Measurements from ENCODE around the gene ZNF407.

DNA sequence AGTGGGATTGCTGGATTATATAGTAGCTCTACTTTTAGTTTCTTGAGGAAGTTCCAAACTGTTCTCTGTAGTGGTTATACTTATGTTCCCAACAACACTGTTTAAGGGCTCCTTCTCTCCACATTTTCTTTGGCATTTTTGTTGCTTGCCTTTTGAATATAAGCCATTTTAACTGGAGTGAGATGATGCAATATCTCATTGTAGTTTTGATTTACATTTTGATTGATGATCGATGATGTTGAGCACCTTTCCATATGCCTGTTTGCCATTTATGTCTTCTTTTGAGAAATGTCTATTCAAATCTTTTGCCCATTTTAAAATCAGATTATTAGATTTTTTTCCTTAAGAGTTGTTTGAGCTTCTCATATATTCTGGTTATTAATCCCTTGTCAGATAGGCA, 368.0 kb downstream of the ZNF407 start:
- TF ChIP-seq, protein P1, sequence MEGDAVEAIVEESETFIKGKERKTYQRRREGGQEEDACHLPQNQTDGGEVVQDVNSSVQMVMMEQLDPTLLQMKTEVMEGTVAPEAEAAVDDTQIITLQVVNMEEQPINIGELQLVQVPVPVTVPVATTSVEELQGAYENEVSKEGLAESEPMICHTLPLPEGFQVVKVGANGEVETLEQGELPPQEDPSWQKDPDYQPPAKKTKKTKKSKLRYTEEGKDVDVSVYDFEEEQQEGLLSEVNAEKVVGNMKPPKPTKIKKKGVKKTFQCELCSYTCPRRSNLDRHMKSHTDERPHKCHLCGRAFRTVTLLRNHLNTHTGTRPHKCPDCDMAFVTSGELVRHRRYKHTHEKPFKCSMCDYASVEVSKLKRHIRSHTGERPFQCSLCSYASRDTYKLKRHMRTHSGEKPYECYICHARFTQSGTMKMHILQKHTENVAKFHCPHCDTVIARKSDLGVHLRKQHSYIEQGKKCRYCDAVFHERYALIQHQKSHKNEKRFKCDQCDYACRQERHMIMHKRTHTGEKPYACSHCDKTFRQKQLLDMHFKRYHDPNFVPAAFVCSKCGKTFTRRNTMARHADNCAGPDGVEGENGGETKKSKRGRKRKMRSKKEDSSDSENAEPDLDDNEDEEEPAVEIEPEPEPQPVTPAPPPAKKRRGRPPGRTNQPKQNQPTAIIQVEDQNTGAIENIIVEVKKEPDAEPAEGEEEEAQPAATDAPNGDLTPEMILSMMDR (IDR thresholded peaks at IDR 0.05), result no peak
- TF ChIP-seq POLR2A (IDR thresholded peaks at IDR 0.05) (no peak), POLR2AphosphoS5 (IDR thresholded peaks at IDR 0.05) (no peak)

Data from stomach (tissue), 4 donors.